Astrocyte (in vitro differentiated cells and primary cell): ENCODE data around the gene EGFR. TPM values are rescaled to one million over a fixed set of nuclear protein-coding genes. Genes with fewer than 3 reads are reported as not detected.
"Not testable (repeated sequence)": the region's sequence is repeated elsewhere in the genome, so short reads cannot be mapped to it uniquely, and the experiment has no call there.

Experiments used
- DNase-seq: peaks from one replicate; pipeline ENCODE4 v3.0.0-alpha.2; 2010; ENCODE audit warnings: low read depth
- FAIRE-seq: peaks from 2 replicates; lab custom pipeline; 2011; peaks lifted over from hg19 to GRCh38; lab: Jason Lieb, UNC
- H2AFZ ChIP-seq: 2 replicates; pipeline ENCODE4 v1.6.0; 2012; ENCODE audit warnings: low read depth, low read length, inconsistent platforms
- H3K27ac ChIP-seq: 2 replicates; pipeline ENCODE4 v1.5.1; 2011; ENCODE audit warnings: low read depth, low read length, inconsistent platforms
- H3K27me3 ChIP-seq: 2 replicates; pipeline ENCODE4 v1.6.0; 2011; ENCODE audit warnings: low read length, inconsistent platforms; ENCODE audit not compliant: insufficient read depth
- H3K36me3 ChIP-seq: 2 replicates; pipeline ENCODE4 v1.5.1; 2011; ENCODE audit warnings: low read length, inconsistent platforms; ENCODE audit not compliant: insufficient read depth
- H3K4me1 ChIP-seq: 2 replicates; pipeline ENCODE4 v1.5.1; 2011; ENCODE audit warnings: low read length, inconsistent platforms; ENCODE audit not compliant: insufficient read depth
- H3K4me2 ChIP-seq: 2 replicates; pipeline ENCODE4 v1.6.0; 2012; ENCODE audit warnings: low read length, inconsistent platforms
- H3K4me3 ChIP-seq: 2 replicates; pipeline ENCODE4 v1.5.1; 2011; ENCODE audit warnings: low read depth, mild to moderate bottlenecking, low read length, inconsistent platforms; ENCODE audit not compliant: insufficient read depth
- H3K79me2 ChIP-seq: 2 replicates; pipeline ENCODE4 v1.6.0; 2012; ENCODE audit warnings: mild to moderate bottlenecking, low read length, inconsistent platforms; ENCODE audit not compliant: insufficient read depth
- H3K9ac ChIP-seq: 2 replicates; pipeline ENCODE4 v1.6.0; 2012; ENCODE audit warnings: mild to moderate bottlenecking, low read length, inconsistent platforms
- H3K9me3 ChIP-seq: 2 replicates; pipeline ENCODE4 v1.5.1; 2012; ENCODE audit warnings: low read depth, mild to moderate bottlenecking, low read length, inconsistent platforms; ENCODE audit not compliant: insufficient read depth
- H4K20me1 ChIP-seq: 2 replicates; pipeline ENCODE4 v1.6.0; 2012; ENCODE audit warnings: low read length, inconsistent platforms; ENCODE audit not compliant: insufficient read depth
- H3K27ac Mint-ChIP-seq: one replicate; pipeline ENCODE4 v1.8.0; 2021; ENCODE audit warnings: mild to moderate bottlenecking, mixed read lengths; ENCODE audit not compliant: unreplicated experiment
- H3K27me3 Mint-ChIP-seq: one replicate; pipeline ENCODE4 v1.8.0; 2021; ENCODE audit warnings: low read depth, mixed read lengths; ENCODE audit not compliant: unreplicated experiment
- H3K36me3 Mint-ChIP-seq: one replicate; pipeline ENCODE4 v1.8.0; 2021; ENCODE audit warnings: low read depth, mixed read lengths; ENCODE audit not compliant: unreplicated experiment
- H3K4me1 Mint-ChIP-seq: one replicate; pipeline ENCODE4 v1.8.0; 2021; ENCODE audit warnings: low read depth, mixed read lengths; ENCODE audit not compliant: unreplicated experiment
- H3K4me3 Mint-ChIP-seq: one replicate; pipeline ENCODE4 v1.8.0; 2021; ENCODE audit warnings: mild to moderate bottlenecking, moderate library complexity, mixed read lengths; ENCODE audit not compliant: unreplicated experiment
- H3K9me3 Mint-ChIP-seq: one replicate; pipeline ENCODE4 v1.8.0; 2021; ENCODE audit warnings: mild to moderate bottlenecking, mixed read lengths; ENCODE audit not compliant: unreplicated experiment
- CTCF ChIP-seq: IDR thresholded peaks from 2 replicates; pipeline ENCODE4 v1.5.1; 2011; ENCODE audit warnings: low read depth, mild to moderate bottlenecking, inconsistent platforms, low read length, moderate library complexity; ENCODE audit not compliant: insufficient read depth
- EZH2 ChIP-seq: IDR thresholded peaks from 2 replicates; pipeline ENCODE4 v1.6.1; 2012; ENCODE audit warnings: mild to moderate bottlenecking, low read length, inconsistent platforms; ENCODE audit not compliant: insufficient read depth
- total RNA-seq: library from RNA; stranded (reverse); gene quantifications from 2 replicates; pipeline ENCODE4 v1.2.1, GENCODE V29; 2021

The EGFR gene
- total RNA-seq, 1 donor from 2014 or later = 27.3 TPM

- Histone ChIP-seq H3K79me2 (peaks cover 11% of the 10 kb centered on the region), H3K4me2 (no peak overlapping the region), H3K36me3 (peaks cover 45% of the 10 kb centered on the region), H3K4me3 (no peak overlapping the region), H3K27ac (no peak overlapping the region), H2AFZ (no peak overlapping the region), H3K9ac (no peak overlapping the region), H3K27me3 (no peaks in the 10 kb centered on the region), H3K4me1 (peaks cover 14% of the 10 kb centered on the region), H3K9me3 (no peaks in the 10 kb centered on the region), H4K20me1 (peaks cover 5% of the 10 kb centered on the region)
- Mint-ChIP-seq H3K27ac (no peak overlapping the region), H3K27me3 (no peaks in the 10 kb centered on the region), H3K36me3 (peaks cover 11% of the 10 kb centered on the region), H3K4me1 (peaks cover 11% of the 10 kb centered on the region), H3K9me3 (no peaks in the 10 kb centered on the region), H3K4me3 (no peak overlapping the region)
- TF ChIP-seq CTCF (no peak), EZH2 (no peak)
- no peak for FAIRE-seq
- no peak for DNase-seq
Observed at GRCh38 chr7:55164527-55164926, 145.7 kb downstream of the EGFR start.

- peaks cover 14% of the 10 kb centered on the region for H3K36me3 Mint-ChIP-seq
- DNase-seq = no peak
- no peak overlapping the region for H3K27ac ChIP-seq
- peaks cover 49% of the 10 kb centered on the region for H3K36me3 ChIP-seq
- FAIRE-seq = no peak
- H3K4me1 ChIP-seq = peaks cover 7% of the 10 kb centered on the region
- H3K9me3 ChIP-seq = no peaks in the 10 kb centered on the region
- H4K20me1 ChIP-seq = peaks cover 5% of the 10 kb centered on the region
- no peak overlapping the region for H3K27ac Mint-ChIP-seq
- no peak overlapping the region for H2AFZ ChIP-seq
- TF ChIP-seq CTCF = no peak
- no peak for TF ChIP-seq EZH2
- no peaks in the 10 kb centered on the region for H3K27me3 Mint-ChIP-seq
- no peak overlapping the region for H3K9ac ChIP-seq
- H3K4me3 ChIP-seq = no peak overlapping the region
- H3K4me1 Mint-ChIP-seq = peaks cover 5% of the 10 kb centered on the region
- H3K4me2 ChIP-seq = no peak overlapping the region
- H3K27me3 ChIP-seq = no peaks in the 10 kb centered on the region
- H3K79me2 ChIP-seq = peaks cover 11% of the 10 kb centered on the region
- H3K4me3 Mint-ChIP-seq = no peak overlapping the region
- no peaks in the 10 kb centered on the region for H3K9me3 Mint-ChIP-seq
Observed at GRCh38 chr7:55165176-55165861, 146.5 kb downstream of the EGFR start.

- not testable (repeated sequence) for H3K9ac ChIP-seq, H3K4me1 ChIP-seq, H3K27me3 Mint-ChIP-seq, H3K27me3 ChIP-seq, H3K9me3 Mint-ChIP-seq, H4K20me1 ChIP-seq, H3K4me3 Mint-ChIP-seq, H3K27ac Mint-ChIP-seq, H2AFZ ChIP-seq, H3K4me1 Mint-ChIP-seq, H3K27ac ChIP-seq, FAIRE-seq, H3K4me3 ChIP-seq, DNase-seq, H3K9me3 ChIP-seq, H3K4me2 ChIP-seq
- peaks cover 30% of the 10 kb centered on the region for H3K36me3 Mint-ChIP-seq
- peaks cover 60% of the 10 kb centered on the region for H3K36me3 ChIP-seq
- H3K79me2 ChIP-seq = peaks cover 11% of the 10 kb centered on the region
Observed at GRCh38 chr7:55167296-55167695, 148.5 kb downstream of the EGFR start.
